Sigmoid colon (tissue), 3 donors: ENCODE results near the gene MRPL12.

Experiments used
- CTCF ChIP-seq, 4 experiments: fragments of 450-650 bp in 3 of 4; fragments of 200-600 bp in 1 of 4; IDR thresholded peaks; one replicate each; pipeline ENCODE4 v1.5.1; 2016 to 2019; ENCODE audit warnings: antibody characterized with exemption in 4 of 4, mild to moderate bottlenecking in 3 of 4, moderate library complexity in 2 of 4
- POLR2A ChIP-seq, 2 donors: fragments of 450-650 bp; IDR thresholded peaks; one replicate each; pipeline ENCODE4 v1.6.1; 2016; ENCODE audit warnings: antibody characterized with exemption in 2 of 2, mild to moderate bottlenecking in 2 of 2, moderate library complexity in 2 of 2

GRCh38 chr17:81656835-81657234, 46.3 kb upstream of the MRPL12 start:
- TF ChIP-seq POLR2A (IDR thresholded peaks at IDR 0.05) = no peak
- no peak for TF ChIP-seq CTCF (IDR thresholded peaks at IDR 0.05)
